ENCODE data around the gene SMPD3.

The SMPD3 gene

DNA sequence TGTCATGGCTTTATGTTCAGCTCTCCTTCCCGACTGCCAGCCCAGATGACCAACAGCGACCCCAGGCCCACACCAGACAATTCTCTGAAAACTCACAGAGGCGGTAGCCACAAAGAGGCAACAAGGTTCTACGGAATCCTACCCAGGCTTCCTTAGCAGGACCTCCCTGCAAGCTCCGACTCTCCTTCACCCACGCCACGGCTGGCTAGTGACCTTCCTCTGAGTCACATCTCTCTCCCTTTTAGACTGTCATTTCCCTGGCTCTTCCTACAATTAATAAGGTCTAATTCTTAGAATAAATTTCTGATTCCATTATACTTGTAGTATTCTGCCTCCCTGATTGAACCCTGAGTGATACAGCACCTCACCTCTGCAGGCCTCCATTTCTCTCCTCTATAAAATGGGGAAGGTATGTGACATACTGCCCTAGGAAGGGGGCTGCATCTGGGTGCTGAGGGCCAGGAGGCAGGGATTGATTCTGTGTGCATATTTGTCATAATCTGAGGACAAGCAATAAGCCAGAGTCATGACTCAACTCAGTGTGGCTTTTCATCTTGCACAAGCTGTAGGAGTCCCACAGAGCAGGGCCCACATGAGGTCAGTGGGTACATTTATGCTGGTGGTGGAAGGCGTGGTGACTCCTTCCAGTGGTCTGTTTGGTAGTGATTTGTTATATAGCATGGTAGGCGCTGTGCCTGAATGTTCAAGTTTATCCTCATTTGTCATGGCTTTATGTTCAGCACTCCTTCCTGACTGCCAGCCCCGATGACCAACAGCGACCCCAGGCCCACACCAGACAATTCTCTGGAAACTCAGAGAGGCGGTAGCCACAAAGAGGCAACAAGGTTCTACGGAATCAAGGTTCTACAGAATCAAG is 46.2 kb downstream of the SMPD3 start:
- no peak for DNase-seq

DNA sequence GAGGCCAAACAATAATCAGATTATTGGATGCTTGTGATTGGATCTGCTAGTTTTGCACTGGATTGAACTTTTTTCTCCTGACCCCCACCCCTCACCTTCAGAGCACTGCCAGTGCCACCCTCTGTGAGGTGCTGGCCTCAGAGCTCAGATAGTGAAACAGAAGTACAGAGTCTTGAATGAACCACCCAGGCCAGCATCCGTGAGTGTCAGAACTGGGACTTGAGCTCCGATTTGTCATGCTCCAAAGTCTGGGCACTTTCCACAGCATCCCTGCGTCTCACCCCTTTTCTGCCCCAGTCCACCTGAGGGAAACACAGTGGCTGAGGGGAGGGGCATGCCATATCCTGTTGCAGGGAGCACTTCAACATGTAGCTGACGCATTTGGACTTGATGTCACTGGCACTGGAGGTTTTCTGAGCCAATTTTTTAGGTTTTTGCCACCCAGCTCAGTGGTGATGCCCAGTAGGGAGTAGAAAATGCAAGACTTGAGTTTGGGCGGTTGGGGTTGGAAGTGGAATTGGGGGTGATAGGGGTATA is 47.3 kb downstream of the SMPD3 start:
- DNase-seq, result no peak

DNA sequence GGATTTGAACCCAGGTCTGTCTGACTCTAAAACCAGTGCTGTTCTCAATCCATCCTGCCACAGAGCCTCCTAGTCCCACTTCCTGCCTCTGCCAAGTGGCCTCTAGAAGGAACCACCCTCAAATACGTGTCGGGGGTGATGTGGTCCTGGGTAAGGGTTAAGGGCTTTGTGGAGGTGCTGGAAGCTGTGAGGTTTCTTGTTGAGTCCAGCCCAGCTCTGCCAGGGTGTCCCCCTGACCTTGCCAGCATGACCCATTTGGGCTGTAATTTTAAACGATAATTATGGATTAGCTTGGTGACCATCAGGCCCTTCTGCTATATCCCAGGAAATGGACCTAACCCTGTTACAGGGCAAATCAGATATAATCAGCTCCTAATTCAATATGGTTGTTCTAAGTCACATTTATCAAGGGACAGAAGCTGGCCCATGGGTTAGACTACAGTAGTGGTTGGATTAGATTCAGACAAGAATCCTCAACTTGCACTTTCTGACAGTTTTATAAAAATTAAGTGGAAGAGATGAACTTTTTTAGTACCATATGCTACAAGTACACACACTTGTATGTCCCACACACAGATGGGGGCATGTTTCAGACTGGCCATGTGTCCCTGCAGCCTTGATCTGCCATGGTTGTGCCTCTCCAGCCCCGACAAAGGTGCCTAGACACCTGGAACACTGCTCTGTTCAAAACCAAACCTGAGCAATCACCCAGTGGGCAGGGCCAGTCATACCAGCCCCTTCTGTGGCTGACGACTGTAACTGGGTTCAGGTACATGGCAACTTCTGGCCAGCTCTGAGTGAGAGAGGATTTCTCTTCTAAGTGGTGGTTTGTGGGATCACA is 48.0 kb downstream of the SMPD3 start:
- DNase-seq, result no peak

DNA sequence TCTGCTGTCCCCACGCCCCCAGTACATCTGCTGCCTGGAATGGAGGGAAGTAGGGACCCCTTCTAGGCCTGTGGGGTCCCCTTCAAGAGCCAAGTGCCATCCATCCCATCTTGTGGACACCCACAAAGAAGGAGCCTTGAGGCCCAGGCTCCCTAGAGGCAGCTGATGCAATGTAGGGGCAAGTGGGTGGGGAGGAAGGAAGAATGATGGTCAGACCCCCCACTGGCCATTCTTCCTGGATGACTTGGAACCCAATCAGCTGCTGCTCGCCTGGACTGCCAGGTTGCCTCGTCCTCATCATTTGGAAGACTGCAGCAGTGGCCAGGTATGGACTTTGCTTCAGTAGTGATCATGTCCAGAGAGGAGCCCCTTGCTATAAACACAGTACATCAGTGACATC is 48.9 kb downstream of the SMPD3 start:
- no peak for DNase-seq

DNA sequence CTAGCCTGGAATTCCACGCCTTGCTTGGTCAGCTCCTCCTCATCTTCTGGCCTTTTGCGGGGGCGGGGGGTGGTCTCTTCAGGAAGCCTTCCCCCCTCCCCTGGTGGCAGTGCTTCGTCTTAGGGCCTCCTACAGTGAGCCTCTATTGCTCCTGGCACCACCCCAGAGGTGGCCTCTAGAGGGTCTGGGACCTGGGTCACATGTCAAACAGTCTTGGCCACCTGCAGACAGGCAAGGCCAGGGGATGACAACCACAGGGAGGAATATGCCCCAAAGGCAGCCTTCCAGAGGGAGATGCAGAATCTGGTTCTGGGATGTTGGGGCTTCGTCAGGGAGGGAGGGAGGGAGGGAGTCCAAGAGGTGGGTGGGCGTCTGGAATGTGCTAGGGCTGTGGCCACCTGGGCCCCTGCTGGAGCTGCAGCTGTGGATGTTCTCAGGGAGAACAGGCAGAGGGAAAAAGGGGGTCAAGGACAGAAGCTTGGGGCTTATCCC is 50.6 kb downstream of the SMPD3 start:
- no peak for DNase-seq

DNA sequence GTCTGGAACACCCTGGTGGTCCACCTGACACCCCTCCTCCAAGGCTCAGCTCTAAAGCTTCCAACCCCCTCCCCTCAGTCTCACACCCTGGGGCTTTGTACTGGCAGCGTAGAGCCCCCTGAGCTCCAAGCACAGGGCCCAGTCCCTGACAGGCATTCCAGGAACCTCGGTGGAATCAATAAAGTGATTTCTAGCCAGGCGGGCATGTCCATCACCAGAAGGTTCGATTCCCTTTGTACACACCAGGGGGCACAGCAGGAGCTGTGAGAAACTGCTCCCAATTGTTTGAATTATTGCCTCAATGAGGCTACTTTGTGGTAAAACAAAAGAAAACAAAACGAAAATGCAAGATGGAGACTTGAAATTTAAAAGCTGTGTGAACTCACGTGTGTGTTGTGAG is 51.8 kb downstream of the SMPD3 start:
- peak in 2 of 4 experiments; percentile 18 to 22 for DNase-seq

DNA sequence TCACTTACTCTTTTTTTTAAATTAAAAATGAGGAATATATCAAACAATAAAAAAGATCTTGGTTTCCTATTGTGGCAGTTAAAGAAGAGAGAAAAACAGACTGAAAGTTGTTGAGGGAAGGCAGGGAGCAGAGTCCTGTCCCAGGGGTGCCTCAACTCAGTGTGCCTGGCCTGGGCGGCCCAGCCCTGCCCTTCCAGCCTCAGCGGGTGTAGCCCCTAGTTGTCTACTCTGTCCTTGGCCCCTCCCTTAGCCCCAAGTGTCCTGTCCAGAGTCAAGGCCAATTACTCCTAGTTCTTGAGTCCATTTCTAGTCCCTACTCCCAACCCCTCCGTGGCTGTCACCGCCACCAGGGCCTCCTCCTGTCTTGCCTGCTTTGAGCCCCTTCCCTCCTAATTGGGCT is 52.5 kb downstream of the SMPD3 start:
- DNase-seq, result no peak

DNA sequence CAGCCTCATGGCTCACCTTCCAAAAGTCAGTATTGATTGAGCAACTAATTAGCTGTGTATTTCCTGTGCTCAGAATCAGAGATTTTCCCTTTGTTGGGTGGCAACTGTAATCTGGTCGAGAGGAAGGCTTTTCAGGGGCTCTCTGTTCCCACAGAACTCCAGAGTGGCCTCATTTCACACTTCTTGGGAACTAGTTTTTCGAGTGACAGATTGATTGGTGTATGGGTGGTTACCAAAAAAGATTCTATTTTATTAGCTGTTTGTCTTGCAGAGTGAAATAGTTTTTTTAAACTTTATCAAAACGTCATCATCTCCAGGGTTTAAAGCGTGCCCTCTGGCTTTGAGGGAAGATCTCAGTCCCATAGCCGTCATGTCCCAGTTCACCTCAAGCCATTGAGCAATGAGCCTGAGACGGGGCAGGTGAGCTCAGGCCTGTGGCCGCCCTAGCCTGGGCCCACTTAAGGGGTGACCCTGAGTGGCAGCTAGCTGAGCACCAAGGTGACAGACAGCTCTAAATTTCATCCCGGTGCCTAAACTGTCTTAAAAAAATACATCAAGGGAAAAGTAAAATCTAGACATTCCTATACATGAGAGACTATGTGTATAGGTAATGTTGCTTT is 53.0 kb downstream of the SMPD3 start:
- no peak for DNase-seq

DNA sequence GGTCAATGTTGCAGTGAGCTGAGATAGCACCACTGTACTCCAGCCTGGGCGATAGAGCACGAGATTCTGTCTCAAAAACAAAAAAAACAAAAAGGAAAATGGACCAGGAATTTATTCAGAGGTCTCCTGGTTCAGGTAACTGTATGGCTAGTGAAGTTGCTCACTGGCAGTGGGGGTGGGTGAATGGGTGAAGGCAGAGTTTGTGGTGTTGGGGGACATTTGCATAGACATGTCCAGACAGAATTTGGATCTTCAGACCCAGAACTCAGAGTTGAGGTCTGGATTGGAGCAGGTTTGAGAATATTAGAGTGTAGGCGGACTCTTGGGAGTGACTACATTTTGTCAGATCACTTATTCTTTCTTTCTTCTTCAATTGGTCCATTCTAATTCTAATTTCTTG is 55.0 kb downstream of the SMPD3 start:
- no peak for DNase-seq

DNA sequence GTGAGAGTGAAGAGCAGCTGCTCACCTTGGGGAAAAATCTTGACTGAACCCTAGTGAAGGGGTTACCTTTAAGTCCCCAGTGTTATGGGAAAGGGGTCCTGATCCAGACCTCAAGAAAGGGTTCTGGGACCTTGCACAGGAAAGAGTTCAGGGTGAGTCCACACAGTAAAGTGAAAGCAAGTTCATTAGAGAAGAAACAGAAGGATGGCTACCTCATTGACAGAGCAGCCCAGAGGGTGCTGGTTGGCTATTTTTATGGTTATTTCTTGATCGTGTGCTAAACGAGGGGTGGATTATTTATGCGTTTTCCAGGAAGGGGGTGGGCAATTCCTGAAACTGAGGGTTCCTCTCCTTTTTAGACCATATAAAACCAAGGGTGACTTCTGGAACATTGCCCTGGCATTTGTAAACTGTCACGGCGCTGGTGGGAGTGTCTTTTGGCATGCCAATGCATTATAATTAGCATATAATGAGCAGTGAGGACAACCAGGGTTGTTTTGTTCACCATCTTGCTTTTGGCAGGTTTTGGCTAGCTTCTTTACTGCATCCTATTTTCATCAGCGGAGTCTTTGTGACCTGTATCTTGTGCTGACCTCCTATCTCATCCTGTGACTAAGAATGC is 58.4 kb downstream of the SMPD3 start:
- DNase-seq, result no peak

DNA sequence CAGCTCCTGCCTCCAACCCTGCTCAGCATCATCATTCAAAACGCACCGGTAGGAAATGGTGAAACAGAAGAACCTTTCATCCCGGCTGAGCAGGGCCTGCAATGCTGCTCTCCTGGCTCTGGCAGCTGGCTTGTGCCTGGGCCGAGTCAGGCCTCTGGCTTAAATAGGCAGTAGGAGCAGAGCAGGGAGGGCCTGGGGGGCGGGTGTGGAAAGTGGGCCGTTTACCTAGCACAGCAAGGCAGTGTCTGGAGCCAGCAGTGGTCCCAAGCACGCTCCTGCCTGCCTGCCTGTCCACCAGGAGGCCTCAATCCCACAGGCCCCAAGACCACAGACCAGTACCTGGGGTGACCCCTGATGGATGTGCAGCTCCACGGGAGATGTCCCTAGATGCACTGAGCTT is 59.3 kb downstream of the SMPD3 start:
- no peak for DNase-seq

DNA sequence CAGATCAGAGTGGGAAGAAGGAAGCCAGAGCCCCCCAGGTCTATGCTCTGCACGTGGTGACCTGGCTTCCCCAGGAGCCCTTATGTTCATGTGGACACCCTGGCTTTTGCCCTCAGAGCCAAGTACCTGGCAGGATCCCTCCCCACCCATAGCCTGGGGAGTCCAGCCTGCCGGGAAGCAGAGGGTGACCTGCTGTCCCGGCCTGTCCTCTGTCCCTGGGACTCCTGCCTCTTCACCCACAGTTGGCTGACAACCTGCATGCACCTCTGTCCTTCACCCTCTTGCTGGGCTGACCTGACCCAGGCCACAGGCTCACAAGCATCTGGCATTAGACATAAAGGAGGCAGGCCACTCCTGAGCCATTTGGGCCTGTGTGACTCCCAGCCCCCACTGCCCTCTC is 60.2 kb downstream of the SMPD3 start:
- DNase-seq, result no peak

DNA sequence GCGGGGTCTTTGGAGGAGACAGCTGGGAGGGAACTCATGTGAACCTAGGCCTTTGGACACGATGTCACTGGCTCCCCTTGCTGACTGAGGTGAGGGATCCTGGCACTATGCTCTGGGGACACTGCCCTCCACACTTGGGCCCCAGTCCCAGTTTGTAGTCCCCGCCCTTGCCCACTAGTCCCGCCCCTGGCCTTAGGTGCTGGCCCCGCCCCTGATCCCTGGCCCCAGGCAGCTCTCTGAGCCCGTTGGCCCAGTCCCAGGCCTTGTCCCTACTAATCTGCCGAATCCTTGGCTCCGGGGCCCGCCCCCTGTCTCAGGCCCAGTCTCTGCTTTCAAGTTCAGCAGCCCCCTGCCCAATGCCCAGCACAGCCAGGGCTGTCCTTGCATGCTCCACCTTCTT is 61.0 kb downstream of the SMPD3 start:
- no peak for DNase-seq

DNA sequence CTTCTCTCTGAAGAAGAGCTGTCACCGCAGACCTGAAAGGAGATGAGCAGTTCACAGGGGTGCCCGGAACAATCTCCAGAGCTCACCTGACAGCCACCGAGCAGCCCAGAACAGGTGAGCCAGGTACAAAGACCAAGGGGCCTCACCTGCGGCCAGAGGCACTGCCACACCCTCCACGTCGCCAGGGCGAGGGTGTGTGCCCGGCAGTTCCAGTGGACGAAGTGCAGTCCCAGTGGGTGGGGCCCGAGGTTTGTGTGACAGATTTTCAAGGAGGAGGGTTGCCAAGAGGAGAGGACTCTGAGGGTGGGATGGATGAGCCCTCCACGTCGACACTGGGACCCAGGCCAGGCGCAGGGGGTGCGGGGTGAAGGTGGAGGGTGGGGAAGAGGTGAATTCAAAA is 61.7 kb downstream of the SMPD3 start:
- no peak for DNase-seq

DNA sequence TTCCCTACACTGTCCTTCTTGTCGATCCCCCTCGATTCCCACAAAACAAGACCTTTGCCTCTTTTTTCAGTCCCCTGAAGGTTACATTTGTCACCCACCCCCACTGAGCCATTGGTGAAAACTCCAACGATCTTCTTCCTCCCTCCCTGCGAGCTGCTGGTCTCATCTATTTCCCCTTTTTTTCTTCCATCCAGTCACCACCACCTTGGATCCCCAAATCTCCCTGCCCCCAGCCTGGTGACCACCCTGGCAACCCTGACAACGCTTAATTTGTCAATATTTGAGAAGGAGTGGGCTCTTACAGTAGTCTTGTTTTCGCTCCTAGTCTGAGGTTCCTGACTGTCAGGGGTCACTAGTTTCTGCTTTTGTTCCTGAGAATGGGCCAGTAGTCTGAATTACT is 62.9 kb downstream of the SMPD3 start:
- no peak for DNase-seq

DNA sequence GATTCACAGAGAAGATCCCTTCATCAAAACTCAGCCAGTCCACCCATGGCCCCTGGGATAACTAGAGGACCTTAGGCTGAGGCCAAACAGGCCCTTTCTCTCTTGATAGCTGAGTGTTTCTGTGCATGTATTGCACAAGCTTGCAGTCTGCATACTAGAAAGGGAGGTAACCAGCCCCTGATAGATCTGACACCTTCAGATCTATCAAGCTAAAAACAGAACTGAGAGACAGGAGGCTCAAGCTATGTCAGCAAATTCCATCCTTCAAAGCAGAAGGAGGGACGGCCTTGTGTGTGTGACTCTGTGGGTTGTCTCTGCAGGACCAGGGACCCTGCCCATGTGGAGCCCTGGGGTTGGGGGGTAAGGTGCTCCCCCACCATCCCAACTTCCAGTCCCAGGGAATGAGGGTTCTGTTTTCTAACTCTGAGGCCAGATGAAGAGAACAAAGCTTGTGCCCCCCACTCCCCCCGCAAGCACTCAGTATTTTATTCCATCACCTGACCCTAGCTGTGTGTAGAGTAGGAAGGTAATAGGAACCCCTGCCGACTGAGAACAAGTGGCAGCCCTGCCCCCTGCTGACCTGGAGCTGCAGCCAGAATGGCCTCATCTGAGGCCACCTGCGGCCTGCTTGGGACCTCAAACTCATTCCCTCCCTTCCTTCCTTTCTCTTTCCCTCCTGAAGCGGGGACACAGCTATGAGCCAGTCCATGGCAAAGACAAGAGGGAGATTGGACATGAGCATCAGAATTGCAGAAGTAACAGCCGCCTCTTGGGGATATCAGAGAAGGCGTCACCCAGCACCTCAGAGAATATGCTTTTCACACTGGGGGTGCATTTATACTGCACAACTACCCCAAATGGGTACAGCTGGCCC is 63.8 kb downstream of the SMPD3 start:
- DNase-seq, result no peak

DNA sequence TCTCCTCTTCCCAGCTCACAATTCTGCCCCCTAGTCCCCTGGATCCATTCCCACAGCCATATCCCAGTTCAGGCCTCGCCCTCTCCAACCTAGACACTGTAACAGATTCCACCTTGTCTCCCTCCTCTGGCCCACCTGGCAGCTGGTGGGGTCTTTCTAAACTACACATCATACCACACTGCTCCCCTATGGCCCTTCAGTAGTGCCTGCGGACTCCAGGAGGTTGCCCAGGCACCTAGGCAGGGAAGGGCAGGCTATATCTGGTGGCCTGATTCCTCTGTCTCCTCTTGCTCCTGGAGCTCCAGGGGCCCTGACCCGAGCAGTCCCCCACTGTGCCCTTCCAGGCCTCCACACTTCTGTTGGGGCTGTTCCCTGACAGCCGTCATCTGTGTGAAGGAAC is 64.5 kb downstream of the SMPD3 start:
- DNase-seq, result no peak

DNA sequence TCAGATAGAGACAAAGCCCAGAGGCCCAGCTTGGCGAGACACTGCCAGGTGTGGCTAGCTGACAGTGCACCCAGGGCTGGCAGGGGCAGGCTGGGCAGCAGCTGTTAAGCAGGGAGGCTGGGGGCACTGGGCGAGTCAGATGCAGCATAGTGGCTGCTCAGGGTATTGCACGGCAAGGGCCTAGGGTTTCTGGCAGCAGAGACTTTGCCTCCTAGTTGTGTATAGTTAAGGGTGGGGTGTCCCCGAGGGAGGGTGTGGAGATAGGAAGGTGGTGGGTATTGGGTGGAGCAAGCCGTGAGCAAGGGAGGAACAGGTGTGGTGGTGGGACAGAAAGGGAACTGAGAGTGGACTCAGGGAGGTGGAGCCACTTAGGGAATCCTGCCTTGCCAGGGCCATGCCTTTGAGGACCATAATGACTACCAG is 66.0 kb downstream of the SMPD3 start:
- no peak for DNase-seq

DNA sequence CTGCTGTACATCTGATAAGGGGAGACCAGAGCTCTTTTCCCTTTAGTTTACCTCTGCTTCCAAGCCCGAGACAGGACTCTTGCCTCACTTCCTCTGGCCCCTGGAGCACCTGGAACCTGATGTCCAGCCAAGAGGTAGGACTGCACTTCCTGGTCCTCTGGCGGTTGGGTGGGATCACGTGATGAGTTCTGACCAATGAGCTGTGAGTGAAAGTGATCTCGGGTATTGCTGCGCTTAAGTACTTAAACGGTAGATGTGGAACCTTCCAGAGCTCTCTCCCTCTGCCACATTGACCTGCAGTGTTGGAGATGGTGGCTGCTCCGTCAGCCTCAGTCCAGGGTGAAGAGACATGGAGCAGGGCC is 67.0 kb downstream of the SMPD3 start:
- DNase-seq, result no peak

DNA sequence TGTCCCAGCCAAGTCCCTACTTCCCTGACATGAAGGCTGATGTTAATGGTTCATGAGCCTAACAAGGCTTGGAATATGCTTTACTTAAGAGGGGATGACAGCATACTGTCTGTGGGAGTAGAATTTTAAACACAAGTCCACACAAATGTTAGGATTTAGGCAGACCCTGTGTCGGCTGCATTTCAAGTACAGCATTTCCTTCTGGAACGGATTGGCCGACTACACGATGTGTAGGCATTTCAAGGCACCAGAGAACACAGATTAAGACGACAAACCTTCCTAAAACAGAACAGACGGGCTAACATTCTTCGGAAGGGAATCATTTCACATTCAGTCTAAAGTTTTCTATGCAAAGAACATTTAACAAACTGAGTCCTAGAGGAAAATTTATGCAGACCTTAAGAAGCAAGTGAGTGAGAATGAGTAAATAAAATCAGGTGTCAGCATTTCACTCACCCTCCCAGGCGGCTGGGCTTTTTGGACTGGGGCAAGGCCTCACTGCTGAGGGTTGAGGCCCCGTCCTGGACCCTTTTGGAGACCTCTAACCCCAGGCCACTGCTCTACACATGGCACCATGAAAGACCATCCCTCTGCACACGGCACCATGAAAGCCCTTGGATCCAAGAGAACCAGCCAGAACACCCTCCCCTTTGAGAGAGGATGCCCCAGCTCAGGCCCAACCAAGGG is 67.5 kb downstream of the SMPD3 start:
- DNase-seq, result no peak

DNA sequence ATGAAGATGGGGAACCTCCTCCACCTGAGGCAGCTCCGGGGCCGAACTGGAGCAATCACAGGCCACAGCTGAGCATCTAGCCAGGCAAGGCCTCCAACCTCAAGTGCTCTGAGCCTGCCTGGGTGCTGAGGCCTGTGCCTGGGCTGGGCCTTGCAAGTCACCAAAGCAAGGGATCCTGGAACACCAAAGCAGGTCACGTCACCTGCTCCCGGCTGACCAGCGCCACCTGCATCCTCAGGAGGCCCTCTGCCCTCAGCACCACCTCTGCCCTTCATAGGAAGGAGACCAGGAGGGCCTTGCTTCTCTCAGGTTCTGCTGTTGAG is 68.0 kb downstream of the SMPD3 start:
- DNase-seq, result no peak
